NCI-H526 treated with DMSO at 0.1 percent for 48 hours (cell line): ENCODE results near the gene NGF.

ENCODE experiments used
- DNase-seq: peaks from one replicate; lab custom pipeline; 2025; lab: John Stamatoyannopoulos, UW

The NGF gene

GRCh38 chr1:115281143-115281542, 56.9 kb downstream of the NGF start:
- DNase-seq = no peak

GRCh38 chr1:115280064-115280463, 58.0 kb downstream of the NGF start:
- DNase-seq = no peak

GRCh38 chr1:115278211-115278610, 59.8 kb downstream of the NGF start:
- DNase-seq = no peak

- no peak for DNase-seq
Measured at GRCh38 chr1:115277276-115277675, 60.8 kb downstream of the NGF start.

- DNase-seq = peak; percentile 18
Measured at GRCh38 chr1:115275216-115275615, 62.8 kb downstream of the NGF start.

- DNase-seq = no peak
Measured at GRCh38 chr1:115274467-115274866, 63.6 kb downstream of the NGF start.

- no peak for DNase-seq
Measured at GRCh38 chr1:115266729-115267421, 71.2 kb downstream of the NGF start.

- no peak for DNase-seq
Measured at GRCh38 chr1:115265099-115265498, 73.0 kb downstream of the NGF start.

GRCh38 chr1:115262886-115263285, 75.2 kb downstream of the NGF start:
- DNase-seq = no peak

- no peak for DNase-seq
Measured at GRCh38 chr1:115261496-115261895, 76.6 kb downstream of the NGF start.

GRCh38 chr1:115258302-115258866, 79.7 kb downstream of the NGF start:
- no peak for DNase-seq

- DNase-seq = no peak
Measured at GRCh38 chr1:115257591-115257990, 80.5 kb downstream of the NGF start.

GRCh38 chr1:115255154-115255553, 82.9 kb downstream of the NGF start:
- no peak for DNase-seq

- DNase-seq = no peak
Measured at GRCh38 chr1:115252585-115252984, 85.5 kb downstream of the NGF start.

GRCh38 chr1:115251856-115252255, 86.2 kb downstream of the NGF start:
- DNase-seq = no peak

GRCh38 chr1:115251340-115251748, 86.7 kb downstream of the NGF start:
- no peak for DNase-seq

GRCh38 chr1:115246526-115246925, 91.5 kb downstream of the NGF start:
- no peak for DNase-seq

- DNase-seq = no peak
Measured at GRCh38 chr1:115245227-115245626, 92.8 kb downstream of the NGF start.

GRCh38 chr1:115242543-115242942, 95.5 kb downstream of the NGF start:
- no peak for DNase-seq

- no peak for DNase-seq
Measured at GRCh38 chr1:115241309-115241708, 96.7 kb downstream of the NGF start.

GRCh38 chr1:115240297-115240696, 97.8 kb downstream of the NGF start:
- no peak for DNase-seq

- DNase-seq = no peak
Measured at GRCh38 chr1:115239426-115239825, 98.6 kb downstream of the NGF start.

GRCh38 chr1:115239148-115239422, 99.0 kb downstream of the NGF start:
- DNase-seq = no peak
